Measurements from ENCODE around the gene PKNOX1.

GRCh38 chr21:42980312-42981213 lies 6.2 kb downstream of the PKNOX1 start:
- TF ChIP-seq, protein P1, sequence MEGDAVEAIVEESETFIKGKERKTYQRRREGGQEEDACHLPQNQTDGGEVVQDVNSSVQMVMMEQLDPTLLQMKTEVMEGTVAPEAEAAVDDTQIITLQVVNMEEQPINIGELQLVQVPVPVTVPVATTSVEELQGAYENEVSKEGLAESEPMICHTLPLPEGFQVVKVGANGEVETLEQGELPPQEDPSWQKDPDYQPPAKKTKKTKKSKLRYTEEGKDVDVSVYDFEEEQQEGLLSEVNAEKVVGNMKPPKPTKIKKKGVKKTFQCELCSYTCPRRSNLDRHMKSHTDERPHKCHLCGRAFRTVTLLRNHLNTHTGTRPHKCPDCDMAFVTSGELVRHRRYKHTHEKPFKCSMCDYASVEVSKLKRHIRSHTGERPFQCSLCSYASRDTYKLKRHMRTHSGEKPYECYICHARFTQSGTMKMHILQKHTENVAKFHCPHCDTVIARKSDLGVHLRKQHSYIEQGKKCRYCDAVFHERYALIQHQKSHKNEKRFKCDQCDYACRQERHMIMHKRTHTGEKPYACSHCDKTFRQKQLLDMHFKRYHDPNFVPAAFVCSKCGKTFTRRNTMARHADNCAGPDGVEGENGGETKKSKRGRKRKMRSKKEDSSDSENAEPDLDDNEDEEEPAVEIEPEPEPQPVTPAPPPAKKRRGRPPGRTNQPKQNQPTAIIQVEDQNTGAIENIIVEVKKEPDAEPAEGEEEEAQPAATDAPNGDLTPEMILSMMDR (IDR thresholded peaks at IDR 0.05): no peak
- TF ChIP-seq POLR2A (IDR thresholded peaks at IDR 0.05): no peak
